Measurements from ENCODE around the gene LRRC49. TPM values are rescaled to one million over a fixed set of nuclear protein-coding genes. Genes with fewer than 3 reads are reported as not detected.
A peak's percentile ranks its signal among the peaks of the same experiment; 100 is the strongest.

The LRRC49 gene
- total and polyA plus RNA-seq, 2 experiments from 2014 or later: 8.5 to 14.6 TPM

DNA sequence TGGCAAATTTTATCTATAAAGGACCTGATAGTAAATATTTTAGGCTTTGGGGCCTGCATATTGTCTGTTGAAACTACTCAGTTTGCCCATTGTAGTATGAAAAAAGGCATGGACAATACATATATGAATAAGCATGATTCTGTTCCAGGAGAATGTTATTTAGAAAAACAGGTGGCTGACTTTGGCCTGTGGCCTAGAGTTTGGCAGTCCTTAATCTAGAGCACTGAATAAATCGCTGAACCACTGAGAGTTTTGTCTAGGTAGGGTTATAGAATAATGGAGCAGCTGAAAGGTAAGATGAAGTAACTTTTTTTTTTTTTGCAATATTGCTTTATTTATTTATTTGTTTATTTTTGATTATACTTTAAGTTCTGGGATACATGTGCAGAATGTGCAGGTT, 75.0 kb downstream of the LRRC49 start (continued):
- TF ChIP-seq, protein P1, sequence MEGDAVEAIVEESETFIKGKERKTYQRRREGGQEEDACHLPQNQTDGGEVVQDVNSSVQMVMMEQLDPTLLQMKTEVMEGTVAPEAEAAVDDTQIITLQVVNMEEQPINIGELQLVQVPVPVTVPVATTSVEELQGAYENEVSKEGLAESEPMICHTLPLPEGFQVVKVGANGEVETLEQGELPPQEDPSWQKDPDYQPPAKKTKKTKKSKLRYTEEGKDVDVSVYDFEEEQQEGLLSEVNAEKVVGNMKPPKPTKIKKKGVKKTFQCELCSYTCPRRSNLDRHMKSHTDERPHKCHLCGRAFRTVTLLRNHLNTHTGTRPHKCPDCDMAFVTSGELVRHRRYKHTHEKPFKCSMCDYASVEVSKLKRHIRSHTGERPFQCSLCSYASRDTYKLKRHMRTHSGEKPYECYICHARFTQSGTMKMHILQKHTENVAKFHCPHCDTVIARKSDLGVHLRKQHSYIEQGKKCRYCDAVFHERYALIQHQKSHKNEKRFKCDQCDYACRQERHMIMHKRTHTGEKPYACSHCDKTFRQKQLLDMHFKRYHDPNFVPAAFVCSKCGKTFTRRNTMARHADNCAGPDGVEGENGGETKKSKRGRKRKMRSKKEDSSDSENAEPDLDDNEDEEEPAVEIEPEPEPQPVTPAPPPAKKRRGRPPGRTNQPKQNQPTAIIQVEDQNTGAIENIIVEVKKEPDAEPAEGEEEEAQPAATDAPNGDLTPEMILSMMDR (conservative IDR thresholded peaks at IDR 0.05; ENCODE audit: low read depth in 2 of 2): no peak

DNA sequence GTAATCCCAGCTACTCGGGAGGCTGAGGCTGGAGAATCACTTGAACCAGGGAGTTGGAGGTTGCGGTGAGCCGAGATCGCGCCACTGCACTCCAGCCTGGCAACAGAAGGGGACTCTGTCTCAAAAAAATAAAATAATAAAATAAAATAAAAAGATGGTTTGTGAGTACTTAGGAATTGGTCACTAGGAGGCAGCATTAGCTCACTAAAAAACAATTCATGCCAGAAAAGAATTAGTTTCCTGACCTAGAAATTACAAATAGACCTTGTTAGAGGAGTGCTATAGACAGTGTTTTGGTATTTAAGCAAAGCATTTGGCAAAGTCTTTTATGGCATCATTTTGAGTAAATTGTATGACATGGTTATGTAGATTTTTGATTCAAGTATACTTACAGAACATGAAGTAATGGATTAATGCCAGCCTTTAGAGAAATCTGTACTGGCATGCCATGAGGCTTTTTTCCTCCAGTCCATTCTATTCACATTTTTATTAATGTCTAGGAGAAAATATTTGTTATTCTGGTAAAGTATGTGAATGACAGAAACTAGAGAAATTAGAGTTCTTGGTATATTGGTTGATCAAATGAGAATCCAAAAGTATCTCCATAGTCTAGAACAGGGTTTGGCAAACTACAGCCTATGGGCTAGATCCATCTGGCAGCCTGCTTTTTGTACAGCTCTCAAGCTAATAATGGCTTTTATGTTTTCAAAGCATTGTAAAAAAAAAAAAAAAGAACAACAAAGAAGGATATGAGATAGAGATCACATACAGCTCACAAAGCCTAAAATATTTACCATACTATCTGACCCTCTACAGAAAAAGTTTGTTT, 81.6 kb downstream of the LRRC49 start:
- ATAC-seq: no peak
- peak; percentile 67 for DNase-seq (ENCODE audit: low spot score)
- H3K4me2 ChIP-seq: no peak overlapping the region

DNA sequence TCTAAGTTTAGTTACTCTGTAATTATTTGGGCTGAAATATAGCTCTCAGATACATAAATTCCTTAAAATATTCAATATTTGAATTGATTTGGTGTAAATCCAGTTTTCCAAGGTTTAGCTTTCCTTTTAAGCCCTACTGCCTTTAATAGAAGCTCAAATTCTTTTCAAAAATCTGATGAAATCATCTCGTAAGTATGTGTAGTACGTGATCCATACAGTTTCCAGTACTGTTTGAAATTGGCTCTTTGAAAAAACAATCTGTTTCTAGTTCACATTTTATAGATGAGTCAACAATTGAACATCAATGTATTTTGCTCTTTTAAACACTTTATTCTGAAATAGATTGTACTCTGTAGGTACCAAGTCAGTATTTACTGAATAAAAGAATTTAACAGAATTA, 84.2 kb downstream of the LRRC49 start:
- no peaks in the 10 kb centered on the region for H3K27me3 ChIP-seq (ENCODE audit: insufficient read depth)
- Mint-ChIP-seq H3K4me1 (no peaks in the 10 kb centered on the region), H3K9me3 (no peaks in the 10 kb centered on the region), H3K36me3 (ENCODE audit: low read depth) (no peaks in the 10 kb centered on the region), H3K27me3 (ENCODE audit: insufficient read depth, low read depth, poor library complexity) (peaks cover 2% of the 10 kb centered on the region), H3K4me3 (no peak overlapping the region), H3K27ac (no peak overlapping the region)
- H3K4me3 ChIP-seq: no peak overlapping the region
- no peaks in the 10 kb centered on the region for H4K20me1 ChIP-seq (replicated peaks; ENCODE audit: insufficient read depth)
- H2AFZ ChIP-seq: no peak overlapping the region
- DNase-seq (ENCODE audit: low spot score): no peak
- no peak overlapping the region for H3K27ac ChIP-seq (ENCODE audit: low read depth)
- H3K9me2 ChIP-seq (ENCODE audit: insufficient read depth): no peaks in the 10 kb centered on the region
- no peaks in the 10 kb centered on the region for H3K79me2 ChIP-seq (replicated peaks; ENCODE audit: insufficient read depth)
- H3F3A ChIP-seq (replicated peaks; ENCODE audit: low read depth): no peaks in the 10 kb centered on the region
- no peak for ATAC-seq
- TF ChIP-seq, protein P2, sequence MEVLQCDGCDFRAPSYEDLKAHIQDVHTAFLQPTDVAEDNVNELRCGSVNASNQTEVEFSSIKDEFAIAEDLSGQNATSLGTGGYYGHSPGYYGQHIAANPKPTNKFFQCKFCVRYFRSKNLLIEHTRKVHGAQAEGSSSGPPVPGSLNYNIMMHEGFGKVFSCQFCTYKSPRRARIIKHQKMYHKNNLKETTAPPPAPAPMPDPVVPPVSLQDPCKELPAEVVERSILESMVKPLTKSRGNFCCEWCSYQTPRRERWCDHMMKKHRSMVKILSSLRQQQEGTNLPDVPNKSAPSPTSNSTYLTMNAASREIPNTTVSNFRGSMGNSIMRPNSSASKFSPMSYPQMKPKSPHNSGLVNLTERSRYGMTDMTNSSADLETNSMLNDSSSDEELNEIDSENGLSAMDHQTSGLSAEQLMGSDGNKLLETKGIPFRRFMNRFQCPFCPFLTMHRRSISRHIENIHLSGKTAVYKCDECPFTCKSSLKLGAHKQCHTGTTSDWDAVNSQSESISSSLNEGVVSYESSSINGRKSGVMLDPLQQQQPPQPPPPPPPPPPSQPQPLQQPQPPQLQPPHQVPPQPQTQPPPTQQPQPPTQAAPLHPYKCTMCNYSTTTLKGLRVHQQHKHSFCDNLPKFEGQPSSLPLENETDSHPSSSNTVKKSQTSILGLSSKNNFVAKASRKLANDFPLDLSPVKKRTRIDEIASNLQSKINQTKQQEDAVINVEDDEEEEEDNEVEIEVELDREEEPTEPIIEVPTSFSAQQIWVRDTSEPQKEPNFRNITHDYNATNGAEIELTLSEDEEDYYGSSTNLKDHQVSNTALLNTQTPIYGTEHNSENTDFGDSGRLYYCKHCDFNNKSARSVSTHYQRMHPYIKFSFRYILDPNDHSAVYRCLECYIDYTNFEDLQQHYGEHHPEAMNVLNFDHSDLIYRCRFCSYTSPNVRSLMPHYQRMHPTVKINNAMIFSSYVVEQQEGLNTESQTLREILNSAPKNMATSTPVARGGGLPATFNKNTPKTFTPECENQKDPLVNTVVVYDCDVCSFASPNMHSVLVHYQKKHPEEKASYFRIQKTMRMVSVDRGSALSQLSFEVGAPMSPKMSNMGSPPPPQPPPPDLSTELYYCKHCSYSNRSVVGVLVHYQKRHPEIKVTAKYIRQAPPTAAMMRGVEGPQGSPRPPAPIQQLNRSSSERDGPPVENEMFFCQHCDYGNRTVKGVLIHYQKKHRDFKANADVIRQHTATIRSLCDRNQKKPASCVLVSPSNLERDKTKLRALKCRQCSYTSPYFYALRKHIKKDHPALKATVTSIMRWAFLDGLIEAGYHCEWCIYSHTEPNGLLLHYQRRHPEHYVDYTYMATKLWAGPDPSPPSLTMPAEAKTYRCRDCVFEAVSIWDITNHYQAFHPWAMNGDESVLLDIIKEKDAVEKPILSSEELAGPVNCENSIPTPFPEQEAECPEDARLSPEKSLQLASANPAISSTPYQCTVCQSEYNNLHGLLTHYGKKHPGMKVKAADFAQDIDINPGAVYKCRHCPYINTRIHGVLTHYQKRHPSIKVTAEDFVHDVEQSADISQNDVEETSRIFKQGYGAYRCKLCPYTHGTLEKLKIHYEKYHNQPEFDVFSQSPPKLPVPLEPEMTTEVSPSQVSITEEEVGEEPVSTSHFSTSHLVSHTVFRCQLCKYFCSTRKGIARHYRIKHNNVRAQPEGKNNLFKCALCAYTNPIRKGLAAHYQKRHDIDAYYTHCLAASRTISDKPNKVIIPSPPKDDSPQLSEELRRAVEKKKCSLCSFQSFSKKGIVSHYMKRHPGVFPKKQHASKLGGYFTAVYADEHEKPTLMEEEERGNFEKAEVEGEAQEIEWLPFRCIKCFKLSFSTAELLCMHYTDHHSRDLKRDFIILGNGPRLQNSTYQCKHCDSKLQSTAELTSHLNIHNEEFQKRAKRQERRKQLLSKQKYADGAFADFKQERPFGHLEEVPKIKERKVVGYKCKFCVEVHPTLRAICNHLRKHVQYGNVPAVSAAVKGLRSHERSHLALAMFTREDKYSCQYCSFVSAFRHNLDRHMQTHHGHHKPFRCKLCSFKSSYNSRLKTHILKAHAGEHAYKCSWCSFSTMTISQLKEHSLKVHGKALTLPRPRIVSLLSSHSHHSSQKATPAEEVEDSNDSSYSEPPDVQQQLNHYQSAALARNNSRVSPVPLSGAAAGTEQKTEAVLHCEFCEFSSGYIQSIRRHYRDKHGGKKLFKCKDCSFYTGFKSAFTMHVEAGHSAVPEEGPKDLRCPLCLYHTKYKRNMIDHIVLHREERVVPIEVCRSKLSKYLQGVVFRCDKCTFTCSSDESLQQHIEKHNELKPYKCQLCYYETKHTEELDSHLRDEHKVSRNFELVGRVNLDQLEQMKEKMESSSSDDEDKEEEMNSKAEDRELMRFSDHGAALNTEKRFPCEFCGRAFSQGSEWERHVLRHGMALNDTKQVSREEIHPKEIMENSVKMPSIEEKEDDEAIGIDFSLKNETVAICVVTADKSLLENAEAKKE (CRISPR knock-in tag; IDR thresholded peaks at IDR 0.05): no peak
- TF ChIP-seq JUNB (IDR thresholded peaks at IDR 0.05; ENCODE audit: unreplicated experiment) (no peak), ZNF114 (CRISPR knock-in tag; IDR thresholded peaks at IDR 0.05) (no peak)
- no peak overlapping the region for H3K4me2 ChIP-seq
- no peaks in the 10 kb centered on the region for H3K4me1 ChIP-seq (ENCODE audit: insufficient read depth)
- H3K36me3 ChIP-seq (ENCODE audit: insufficient read depth): no peaks in the 10 kb centered on the region

More for the DNA sequence above, 81.6 kb downstream of the LRRC49 start:
- H3K27ac ChIP-seq (ENCODE audit: low read depth): no peak overlapping the region
- H3K27me3 ChIP-seq (ENCODE audit: insufficient read depth): no peaks in the 10 kb centered on the region
- H3K4me1 Mint-ChIP-seq: no peaks in the 10 kb centered on the region
- no peaks in the 10 kb centered on the region for H3K9me2 ChIP-seq (ENCODE audit: insufficient read depth)
- H2AFZ ChIP-seq: no peak overlapping the region
- no peaks in the 10 kb centered on the region for H3K9me3 Mint-ChIP-seq
- H3K4me1 ChIP-seq (ENCODE audit: insufficient read depth): no peaks in the 10 kb centered on the region
- H3K4me3 ChIP-seq: no peak overlapping the region
- peaks cover 3% of the 10 kb centered on the region for H3K27me3 Mint-ChIP-seq (ENCODE audit: insufficient read depth, low read depth, poor library complexity)
- H3K27ac Mint-ChIP-seq: no peak overlapping the region
- H3K4me3 Mint-ChIP-seq: no peak overlapping the region
- H3K36me3 ChIP-seq (ENCODE audit: insufficient read depth): no peaks in the 10 kb centered on the region
- no peaks in the 10 kb centered on the region for H3F3A ChIP-seq (replicated peaks; ENCODE audit: low read depth)
- no peaks in the 10 kb centered on the region for H4K20me1 ChIP-seq (replicated peaks; ENCODE audit: insufficient read depth)
- TF ChIP-seq, protein P1 (conservative IDR thresholded peaks at IDR 0.05; ENCODE audit: low read depth in 2 of 2): peak; percentile 46 to 63; a peak in 3 of 4 replicates
- TF ChIP-seq, protein P3, sequence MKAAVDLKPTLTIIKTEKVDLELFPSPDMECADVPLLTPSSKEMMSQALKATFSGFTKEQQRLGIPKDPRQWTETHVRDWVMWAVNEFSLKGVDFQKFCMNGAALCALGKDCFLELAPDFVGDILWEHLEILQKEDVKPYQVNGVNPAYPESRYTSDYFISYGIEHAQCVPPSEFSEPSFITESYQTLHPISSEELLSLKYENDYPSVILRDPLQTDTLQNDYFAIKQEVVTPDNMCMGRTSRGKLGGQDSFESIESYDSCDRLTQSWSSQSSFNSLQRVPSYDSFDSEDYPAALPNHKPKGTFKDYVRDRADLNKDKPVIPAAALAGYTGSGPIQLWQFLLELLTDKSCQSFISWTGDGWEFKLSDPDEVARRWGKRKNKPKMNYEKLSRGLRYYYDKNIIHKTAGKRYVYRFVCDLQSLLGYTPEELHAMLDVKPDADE (IDR thresholded peaks at IDR 0.05): no peak
- no peaks in the 10 kb centered on the region for H3K79me2 ChIP-seq (replicated peaks; ENCODE audit: insufficient read depth)
- H3K36me3 Mint-ChIP-seq (ENCODE audit: low read depth): no peaks in the 10 kb centered on the region

Measured in GM23338 (cell line).